Mesodermal cell (in vitro differentiated cells): ENCODE measurements around the gene LRP1B.

Experiments
- H3K27ac ChIP-seq: 2 replicates; pipeline ENCODE4 v1.7.0; 2013; ENCODE audit warnings: mild to moderate bottlenecking, low read depth, low read length, moderate library complexity; ENCODE audit not compliant: severe bottlenecking
- H3K36me3 ChIP-seq: 2 replicates; pipeline ENCODE4 v1.7.1; 2013; ENCODE audit warnings: mild to moderate bottlenecking, low read length, moderate library complexity; ENCODE audit not compliant: control insufficient read depth, insufficient read depth
- H3K4me1 ChIP-seq: one replicate; pipeline ENCODE4 v1.7.1; 2013; ENCODE audit warnings: mild to moderate bottlenecking, low read length; ENCODE audit not compliant: insufficient read depth, control insufficient read depth, poor library complexity, severe bottlenecking
- H3K4me3 ChIP-seq: 2 replicates; pipeline ENCODE4 v1.7.0; 2013; ENCODE audit warnings: low read length, control low read depth, mild to moderate bottlenecking; ENCODE audit not compliant: insufficient read depth, poor library complexity, severe bottlenecking; ENCODE audit errors: extremely low read depth
- H3K9me3 ChIP-seq: 2 replicates; pipeline ENCODE4 v1.7.1; 2013; ENCODE audit warnings: mild to moderate bottlenecking, low read length, moderate library complexity; ENCODE audit not compliant: control insufficient read depth
- WGBS, 2 experiments: methylation state at CpG; one replicate each; pipeline ENCODE4 v1.1.5; 2013; ENCODE audit warnings: missing lambda C conversion rate in 2 of 2; ENCODE audit not compliant: insufficient coverage in 2 of 2; 5-methylcytosine and 5-hydroxymethylcytosine counted together

The LRP1B gene

GRCh38 chr2:141641462-141641861 is 489.4 kb downstream of the LRP1B start:
- Histone ChIP-seq H3K9me3 (no peaks in the 10 kb centered on the region), H3K4me3 (no peak overlapping the region), H3K27ac (no peak overlapping the region), H3K36me3 (no peaks in the 10 kb centered on the region), H3K4me1 (no peaks in the 10 kb centered on the region)

- Histone ChIP-seq H3K9me3 (no peaks in the 10 kb centered on the region), H3K36me3 (no peaks in the 10 kb centered on the region), H3K4me1 (no peaks in the 10 kb centered on the region), H3K27ac (no peak overlapping the region), H3K4me3 (no peak overlapping the region)
- 50% methylated on average over 2 of the region's 3 CpGs; no CpG with 5 or more reads in 1 of the 2 experiments for WGBS, 2 experiments
Observed at GRCh38 chr2:141639809-141640208, 491.0 kb downstream of the LRP1B start.

GRCh38 chr2:141633132-141633531 is 497.7 kb downstream of the LRP1B start:
- H3K4me1 ChIP-seq = no peaks in the 10 kb centered on the region

GRCh38 chr2:141630407-141630930 is 500.3 kb downstream of the LRP1B start:
- no peaks in the 10 kb centered on the region for H3K9me3 ChIP-seq
- no peaks in the 10 kb centered on the region for H3K36me3 ChIP-seq
- no peak overlapping the region for H3K27ac ChIP-seq
- H3K4me1 ChIP-seq = no peaks in the 10 kb centered on the region
- 80% methylated on average over 1 of the region's 3 CpGs for WGBS, 2 experiments
- H3K4me3 ChIP-seq = no peak overlapping the region

More at GRCh38 chr2:141633132-141633531, 497.7 kb downstream of the LRP1B start:
- no peaks in the 10 kb centered on the region for H3K36me3 ChIP-seq
- no peaks in the 10 kb centered on the region for H3K9me3 ChIP-seq
- H3K4me3 ChIP-seq = no peak overlapping the region
- no peak overlapping the region for H3K27ac ChIP-seq

GRCh38 chr2:141620372-141620771 is 510.4 kb downstream of the LRP1B start:
- H3K4me3 ChIP-seq = no peak overlapping the region
- H3K27ac ChIP-seq = no peak overlapping the region
- no peaks in the 10 kb centered on the region for H3K4me1 ChIP-seq
- no peaks in the 10 kb centered on the region for H3K9me3 ChIP-seq
- H3K36me3 ChIP-seq = no peaks in the 10 kb centered on the region

GRCh38 chr2:141618457-141618856 is 512.4 kb downstream of the LRP1B start:
- 100% methylated on average over 1 of the region's 2 CpGs for WGBS, 2 experiments
- no peaks in the 10 kb centered on the region for H3K36me3 ChIP-seq
- no peaks in the 10 kb centered on the region for H3K9me3 ChIP-seq
- no peaks in the 10 kb centered on the region for H3K4me1 ChIP-seq
- H3K4me3 ChIP-seq = no peak overlapping the region
- H3K27ac ChIP-seq = no peak overlapping the region

- no CpG with 5 or more reads among the region's 1 CpG for WGBS, 2 experiments
- no peaks in the 10 kb centered on the region for H3K9me3 ChIP-seq
Observed at GRCh38 chr2:141611981-141612380, 518.8 kb downstream of the LRP1B start.

GRCh38 chr2:141611176-141611571 is 519.6 kb downstream of the LRP1B start:
- Histone ChIP-seq H3K27ac (no peak overlapping the region), H3K4me3 (no peak overlapping the region), H3K4me1 (peaks cover 6% of the 10 kb centered on the region), H3K9me3 (no peaks in the 10 kb centered on the region), H3K36me3 (no peaks in the 10 kb centered on the region)
- WGBS, 2 experiments = no CpG with 5 or more reads among the region's 1 CpG

More at GRCh38 chr2:141611981-141612380, 518.8 kb downstream of the LRP1B start:
- no peaks in the 10 kb centered on the region for H3K36me3 ChIP-seq
- H3K4me3 ChIP-seq = no peak overlapping the region
- H3K27ac ChIP-seq = no peak overlapping the region
- peaks cover 6% of the 10 kb centered on the region for H3K4me1 ChIP-seq

- H3K9me3 ChIP-seq = no peaks in the 10 kb centered on the region
- 70 to 87% methylated on average over 3 of the region's 6 CpGs for WGBS, 2 experiments
- no peak overlapping the region for H3K27ac ChIP-seq
- no peaks in the 10 kb centered on the region for H3K36me3 ChIP-seq
- peaks cover 6% of the 10 kb centered on the region for H3K4me1 ChIP-seq
- H3K4me3 ChIP-seq = no peak overlapping the region
Observed at GRCh38 chr2:141610564-141611175, 520.1 kb downstream of the LRP1B start.

- Histone ChIP-seq H3K9me3 (no peaks in the 10 kb centered on the region), H3K4me1 (no peaks in the 10 kb centered on the region), H3K36me3 (no peaks in the 10 kb centered on the region), H3K4me3 (no peak overlapping the region), H3K27ac (no peak overlapping the region)
Observed at GRCh38 chr2:141605163-141605562, 525.7 kb downstream of the LRP1B start.

- no peaks in the 10 kb centered on the region for H3K36me3 ChIP-seq
- WGBS, 2 experiments = 79% methylated on average over 7 to 8 of the region's 8 CpGs
- no peak overlapping the region for H3K4me3 ChIP-seq
- no peaks in the 10 kb centered on the region for H3K9me3 ChIP-seq
- no peaks in the 10 kb centered on the region for H3K4me1 ChIP-seq
- no peak overlapping the region for H3K27ac ChIP-seq
Observed at GRCh38 chr2:141601511-141602152, 529.2 kb downstream of the LRP1B start.
